NB4 (cell line): Measurements from ENCODE around the gene ZC3H12D.

ENCODE experiments used
- CTCF ChIP-seq: IDR thresholded peaks from one replicate; pipeline ENCODE4 v1.5.1; 2012; ENCODE audit warnings: low read depth, low read length
- MAX ChIP-seq: IDR thresholded peaks from 2 replicates; pipeline ENCODE4 v1.6.1; 2011; ENCODE audit warnings: low read depth, low read length
- MYC ChIP-seq: IDR thresholded peaks from 2 replicates; pipeline ENCODE4 v1.6.1; 2011; ENCODE audit warnings: low read depth, low read length
- POLR2A ChIP-seq: IDR thresholded peaks from 2 replicates; pipeline ENCODE4 v1.6.1; 2011; ENCODE audit warnings: mild to moderate bottlenecking; ENCODE audit not compliant: insufficient read length; ENCODE audit errors: extremely low read depth

GRCh38 chr6:149501768-149502167, 17.0 kb upstream of the ZC3H12D start:
- TF ChIP-seq CTCF (no peak), POLR2A (no peak), MAX (no peak), MYC (no peak)
